H1 (cell line): ENCODE results near the gene GPA33. TPM values are rescaled to one million over a fixed set of nuclear protein-coding genes. Genes with fewer than 3 reads are reported as not detected.

Experiments
- CBX5 ChIP-seq: fragments of 300-800, 300-1000 bp; sonication (generic); IDR thresholded peaks from 2 replicates; pipeline ENCODE4 v1.7.1; 2016; ENCODE audit warnings: antibody characterized with exemption, low read length, low read depth
- KDM1A ChIP-seq: fragments of 200-600, 300-600 bp; sonication (generic); IDR thresholded peaks from 2 replicates; pipeline ENCODE4 v1.7.1; 2016; ENCODE audit warnings: mild to moderate bottlenecking, low read length, borderline replicate concordance
- MAFK ChIP-seq: IDR thresholded peaks from 2 replicates; pipeline ENCODE4 v1.6.1; 2012; ENCODE audit warnings: low read depth, mild to moderate bottlenecking, improper control_type of control experiment, low read length
- RAD21 ChIP-seq, 2 experiments: IDR thresholded peaks in 1 of 2; conservative IDR thresholded peaks in 1 of 2; 2 replicates each; pipeline ENCODE4 v1.6.1; 2011; ENCODE audit warnings: low read depth in 2 of 2, low read length in 2 of 2, improper control_type of control experiment in 1 of 2, inconsistent platforms in 1 of 2, mild to moderate bottlenecking in 1 of 2, moderate library complexity in 1 of 2
- RBBP5 ChIP-seq: IDR thresholded peaks from 2 replicates; pipeline ENCODE4 v1.7.1; 2012; ENCODE audit warnings: low read depth, mild to moderate bottlenecking, inconsistent platforms, low read length, moderate library complexity, borderline replicate concordance
- TBP ChIP-seq: IDR thresholded peaks from 2 replicates; pipeline ENCODE4 v1.6.1; 2011; ENCODE audit warnings: low read depth, low read length, improper control_type of control experiment
- polyA plus RNA-seq, 7 experiments: library from polyadenylated mRNA; depleted of rRNA in 3 of 7; stranded (reverse) in 5 of 7; unstranded in 2 of 7; fragments of >200 nt in 5 of 7; fragments of 200-250 nt in 2 of 7; gene quantifications; 1 replicate in 5 of 7; 2 replicates in 1 of 7; 4 replicates in 1 of 7; pipeline versions ENCODE4 v1.2.1 to v1.2.3, GENCODE V29; 2011 to 2013; ENCODE audit warnings: missing spikeins in 2 of 7, mixed read lengths in 2 of 7
- total RNA-seq: library from RNA; stranded (reverse); fragmentation: NEBNext Ultra II Directional; extraction: Animal tissue kit (Norgen Biotek cat#: 25700); gene quantifications from 2 replicates; pipeline ENCODE4 v1.2.1, GENCODE V29; 2021
- TF ChIP-seq, protein P1 (sequence below): fragments of 300-600 bp; sonication (generic); IDR thresholded peaks from 2 replicates; pipeline ENCODE4 v1.7.1; 2012; ENCODE audit warnings: low read length, moderate library complexity, mild to moderate bottlenecking, inconsistent platforms; ENCODE audit not compliant: insufficient replicate concordance

The GPA33 gene
- total and polyA plus RNA-seq, 2 of the 8 experiments (the other 6 are each of a cell fraction or from before 2014, with no cell fraction given), result 0.19 to 0.67 TPM

DNA sequence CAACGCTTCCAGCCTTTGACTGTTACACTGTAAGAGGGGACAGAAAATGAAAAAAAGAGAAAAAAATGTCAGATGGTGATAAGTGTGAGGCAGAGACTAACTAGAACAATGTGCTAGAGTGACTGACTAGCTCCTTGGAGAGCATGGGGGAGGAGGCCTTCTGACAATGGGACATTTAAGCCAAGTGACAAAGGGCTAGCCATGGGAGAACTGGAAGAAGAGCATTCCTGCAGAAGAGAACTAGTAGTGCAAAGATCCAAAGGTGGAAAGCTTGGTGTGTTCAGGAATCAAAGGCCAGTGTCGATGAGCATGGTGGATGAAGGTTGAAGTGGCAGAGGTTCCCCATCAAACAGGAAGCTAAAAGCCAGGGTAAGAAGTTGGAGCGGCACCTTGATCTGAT, 29.5 kb upstream of the GPA33 start (continued):
- TF ChIP-seq TBP (no peak), MAFK (no peak), RBBP5 (no peak), KDM1A (no peak), CBX5 (no peak), RAD21 (IDR thresholded peaks at IDR 0.05 in 1 of 2, conservative IDR thresholded peaks at IDR 0.05 in 1 of 2; ENCODE audit: low read depth in 2 of 2, low read length in 2 of 2) (no peak)
- TF ChIP-seq, protein P1, sequence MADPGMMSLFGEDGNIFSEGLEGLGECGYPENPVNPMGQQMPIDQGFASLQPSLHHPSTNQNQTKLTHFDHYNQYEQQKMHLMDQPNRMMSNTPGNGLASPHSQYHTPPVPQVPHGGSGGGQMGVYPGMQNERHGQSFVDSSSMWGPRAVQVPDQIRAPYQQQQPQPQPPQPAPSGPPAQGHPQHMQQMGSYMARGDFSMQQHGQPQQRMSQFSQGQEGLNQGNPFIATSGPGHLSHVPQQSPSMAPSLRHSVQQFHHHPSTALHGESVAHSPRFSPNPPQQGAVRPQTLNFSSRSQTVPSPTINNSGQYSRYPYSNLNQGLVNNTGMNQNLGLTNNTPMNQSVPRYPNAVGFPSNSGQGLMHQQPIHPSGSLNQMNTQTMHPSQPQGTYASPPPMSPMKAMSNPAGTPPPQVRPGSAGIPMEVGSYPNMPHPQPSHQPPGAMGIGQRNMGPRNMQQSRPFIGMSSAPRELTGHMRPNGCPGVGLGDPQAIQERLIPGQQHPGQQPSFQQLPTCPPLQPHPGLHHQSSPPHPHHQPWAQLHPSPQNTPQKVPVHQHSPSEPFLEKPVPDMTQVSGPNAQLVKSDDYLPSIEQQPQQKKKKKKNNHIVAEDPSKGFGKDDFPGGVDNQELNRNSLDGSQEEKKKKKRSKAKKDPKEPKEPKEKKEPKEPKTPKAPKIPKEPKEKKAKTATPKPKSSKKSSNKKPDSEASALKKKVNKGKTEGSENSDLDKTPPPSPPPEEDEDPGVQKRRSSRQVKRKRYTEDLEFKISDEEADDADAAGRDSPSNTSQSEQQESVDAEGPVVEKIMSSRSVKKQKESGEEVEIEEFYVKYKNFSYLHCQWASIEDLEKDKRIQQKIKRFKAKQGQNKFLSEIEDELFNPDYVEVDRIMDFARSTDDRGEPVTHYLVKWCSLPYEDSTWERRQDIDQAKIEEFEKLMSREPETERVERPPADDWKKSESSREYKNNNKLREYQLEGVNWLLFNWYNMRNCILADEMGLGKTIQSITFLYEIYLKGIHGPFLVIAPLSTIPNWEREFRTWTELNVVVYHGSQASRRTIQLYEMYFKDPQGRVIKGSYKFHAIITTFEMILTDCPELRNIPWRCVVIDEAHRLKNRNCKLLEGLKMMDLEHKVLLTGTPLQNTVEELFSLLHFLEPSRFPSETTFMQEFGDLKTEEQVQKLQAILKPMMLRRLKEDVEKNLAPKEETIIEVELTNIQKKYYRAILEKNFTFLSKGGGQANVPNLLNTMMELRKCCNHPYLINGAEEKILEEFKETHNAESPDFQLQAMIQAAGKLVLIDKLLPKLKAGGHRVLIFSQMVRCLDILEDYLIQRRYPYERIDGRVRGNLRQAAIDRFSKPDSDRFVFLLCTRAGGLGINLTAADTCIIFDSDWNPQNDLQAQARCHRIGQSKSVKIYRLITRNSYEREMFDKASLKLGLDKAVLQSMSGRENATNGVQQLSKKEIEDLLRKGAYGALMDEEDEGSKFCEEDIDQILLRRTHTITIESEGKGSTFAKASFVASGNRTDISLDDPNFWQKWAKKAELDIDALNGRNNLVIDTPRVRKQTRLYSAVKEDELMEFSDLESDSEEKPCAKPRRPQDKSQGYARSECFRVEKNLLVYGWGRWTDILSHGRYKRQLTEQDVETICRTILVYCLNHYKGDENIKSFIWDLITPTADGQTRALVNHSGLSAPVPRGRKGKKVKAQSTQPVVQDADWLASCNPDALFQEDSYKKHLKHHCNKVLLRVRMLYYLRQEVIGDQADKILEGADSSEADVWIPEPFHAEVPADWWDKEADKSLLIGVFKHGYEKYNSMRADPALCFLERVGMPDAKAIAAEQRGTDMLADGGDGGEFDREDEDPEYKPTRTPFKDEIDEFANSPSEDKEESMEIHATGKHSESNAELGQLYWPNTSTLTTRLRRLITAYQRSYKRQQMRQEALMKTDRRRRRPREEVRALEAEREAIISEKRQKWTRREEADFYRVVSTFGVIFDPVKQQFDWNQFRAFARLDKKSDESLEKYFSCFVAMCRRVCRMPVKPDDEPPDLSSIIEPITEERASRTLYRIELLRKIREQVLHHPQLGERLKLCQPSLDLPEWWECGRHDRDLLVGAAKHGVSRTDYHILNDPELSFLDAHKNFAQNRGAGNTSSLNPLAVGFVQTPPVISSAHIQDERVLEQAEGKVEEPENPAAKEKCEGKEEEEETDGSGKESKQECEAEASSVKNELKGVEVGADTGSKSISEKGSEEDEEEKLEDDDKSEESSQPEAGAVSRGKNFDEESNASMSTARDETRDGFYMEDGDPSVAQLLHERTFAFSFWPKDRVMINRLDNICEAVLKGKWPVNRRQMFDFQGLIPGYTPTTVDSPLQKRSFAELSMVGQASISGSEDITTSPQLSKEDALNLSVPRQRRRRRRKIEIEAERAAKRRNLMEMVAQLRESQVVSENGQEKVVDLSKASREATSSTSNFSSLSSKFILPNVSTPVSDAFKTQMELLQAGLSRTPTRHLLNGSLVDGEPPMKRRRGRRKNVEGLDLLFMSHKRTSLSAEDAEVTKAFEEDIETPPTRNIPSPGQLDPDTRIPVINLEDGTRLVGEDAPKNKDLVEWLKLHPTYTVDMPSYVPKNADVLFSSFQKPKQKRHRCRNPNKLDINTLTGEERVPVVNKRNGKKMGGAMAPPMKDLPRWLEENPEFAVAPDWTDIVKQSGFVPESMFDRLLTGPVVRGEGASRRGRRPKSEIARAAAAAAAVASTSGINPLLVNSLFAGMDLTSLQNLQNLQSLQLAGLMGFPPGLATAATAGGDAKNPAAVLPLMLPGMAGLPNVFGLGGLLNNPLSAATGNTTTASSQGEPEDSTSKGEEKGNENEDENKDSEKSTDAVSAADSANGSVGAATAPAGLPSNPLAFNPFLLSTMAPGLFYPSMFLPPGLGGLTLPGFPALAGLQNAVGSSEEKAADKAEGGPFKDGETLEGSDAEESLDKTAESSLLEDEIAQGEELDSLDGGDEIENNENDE, result no peak
